GM12891 (cell line): ENCODE data around the gene PCDH9.

Experiments used
- PAX5 ChIP-seq: IDR thresholded peaks from 2 replicates; pipeline ENCODE4 v1.6.1; 2011; ENCODE audit warnings: low read length, moderate library complexity, mild to moderate bottlenecking; ENCODE audit not compliant: insufficient read depth, severe bottlenecking
- POLR2A ChIP-seq: IDR thresholded peaks from 2 replicates; pipeline ENCODE4 v1.6.1; 2011; ENCODE audit warnings: low read depth, low read length, control low read depth
- POLR2AphosphoS5 ChIP-seq: IDR thresholded peaks from 2 replicates; pipeline ENCODE4 v1.6.1; 2011; ENCODE audit warnings: low read depth, low read length, control low read depth
- TAF1 ChIP-seq: IDR thresholded peaks from 2 replicates; pipeline ENCODE4 v1.6.1; 2011; ENCODE audit warnings: low read depth, low read length, control low read depth

- TF ChIP-seq POLR2AphosphoS5 (no peak), POLR2A (no peak), PAX5 (no peak), TAF1 (no peak)
Observed at GRCh38 chr13:66971004-66971403, 259.1 kb downstream of the PCDH9 start.
